Erythroblast (primary cell): ENCODE results near the gene PPIAL4G.
"Not testable (repeated sequence)": the region's sequence is repeated elsewhere in the genome, so short reads cannot be mapped to it uniquely, and the experiment has no call there.

ENCODE experiments used
- GATA1 ChIP-seq: IDR thresholded peaks from 2 replicates; pipeline ENCODE4 v1.6.1; 2011; ENCODE audit warnings: low read depth, mild to moderate bottlenecking, control low read depth, low read length, moderate library complexity
- POLR2A ChIP-seq: IDR thresholded peaks from 2 replicates; pipeline ENCODE4 v1.6.1; 2011; ENCODE audit warnings: mild to moderate bottlenecking, low read length

DNA sequence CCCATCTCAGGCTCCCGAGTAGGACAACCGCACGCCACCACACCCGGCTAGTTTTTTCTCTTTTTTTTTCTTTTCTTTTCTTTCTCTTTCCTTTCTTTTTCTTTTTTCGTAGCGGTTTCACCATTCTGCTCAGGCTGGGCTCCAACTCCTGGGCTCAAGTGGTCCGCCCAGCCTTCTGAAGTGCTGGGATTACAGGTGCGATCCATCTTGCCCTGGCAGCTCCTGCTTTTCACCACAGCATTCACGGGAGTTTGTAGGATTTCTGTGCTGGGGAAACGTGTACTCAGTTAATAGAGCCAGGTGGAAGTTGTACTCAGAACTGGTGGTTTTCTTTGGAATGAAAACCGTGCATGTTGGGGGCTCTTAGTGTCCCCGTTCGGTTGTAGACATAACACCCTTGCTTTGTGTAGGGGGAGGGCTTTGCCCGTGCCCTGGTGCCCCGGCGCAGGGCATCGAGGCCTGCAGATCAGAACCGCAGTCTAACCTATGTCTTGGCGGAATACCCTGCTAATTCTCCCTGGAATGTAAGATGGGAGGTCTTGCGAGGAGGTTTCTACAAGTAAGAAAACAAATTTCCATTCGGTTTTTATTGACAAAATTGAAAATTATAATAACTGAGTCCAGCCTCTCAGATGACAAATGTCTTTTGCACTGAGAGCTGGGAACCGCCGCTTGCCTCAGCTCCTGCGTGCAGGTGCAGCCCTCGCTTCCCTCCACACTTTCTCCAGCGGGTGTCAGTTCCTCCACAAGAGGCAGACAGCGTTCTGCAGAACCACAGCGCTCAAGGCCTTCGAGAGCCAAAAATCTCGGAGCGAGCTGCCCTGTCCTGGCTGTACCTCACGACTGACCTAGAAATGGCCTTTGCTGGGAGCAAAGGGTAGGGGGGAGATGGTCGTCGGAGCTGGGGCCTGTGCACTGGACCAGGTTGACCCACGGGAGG is 40.4 kb upstream of the PPIAL4G start:
- TF ChIP-seq POLR2A, GATA1: not testable (repeated sequence)
